ENCODE data around the gene USP49.

DNA sequence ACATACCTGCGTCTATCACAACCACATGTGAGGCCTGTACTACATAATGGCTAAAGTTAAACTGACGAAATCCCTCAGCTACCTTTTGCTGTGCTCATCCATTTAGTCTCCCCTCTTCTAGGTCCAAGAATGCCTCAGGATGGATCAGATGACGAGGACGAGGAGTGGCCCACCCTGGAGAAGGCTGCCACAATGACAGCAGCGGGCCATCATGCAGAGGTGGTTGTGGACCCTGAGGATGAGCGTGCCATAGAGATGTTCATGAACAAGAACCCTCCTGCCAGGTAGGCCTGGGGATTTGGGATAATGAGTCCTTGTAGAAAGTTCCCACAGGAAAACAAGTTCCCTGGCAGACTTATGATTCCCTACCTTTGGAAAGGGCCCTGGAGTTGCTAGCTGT, 32.1 kb upstream of the USP49 start:
- TF ChIP-seq POLR2A (IDR thresholded peaks at IDR 0.05; ENCODE audit: low read depth, low read length) (no peak), POLR2AphosphoS5 (IDR thresholded peaks at IDR 0.05; ENCODE audit: low read depth, low read length) (no peak), POU2F2 (IDR thresholded peaks at IDR 0.05; ENCODE audit: low read depth, low read length) (no peak), PAX5 (IDR thresholded peaks at IDR 0.05; ENCODE audit: insufficient read depth, low read length, severe bottlenecking) (no peak), TAF1 (IDR thresholded peaks at IDR 0.05; ENCODE audit: low read depth, low read length) (no peak)

Measured in GM12891 (cell line).